Suprapubic skin (tissue), 4 donors: Measurements from ENCODE around the gene FBXL22. TPM values are rescaled to one million over a fixed set of nuclear protein-coding genes. Genes with fewer than 3 reads are reported as not detected.

Experiments used
- DNase-seq, 2 donors: peaks; one replicate each; pipeline ENCODE4 v3.0.0-alpha.2; 2019; ENCODE audit warnings: low spot score in 2 of 2
- H3K27ac ChIP-seq: fragments of 200-600 bp; sonication (generic); one replicate; pipeline ENCODE4 v1.5.1; 2019
- H3K27me3 ChIP-seq: fragments of 200-600 bp; sonication (generic); one replicate; pipeline ENCODE4 v1.5.1; 2019
- H3K36me3 ChIP-seq: fragments of 200-600 bp; sonication (generic); one replicate; pipeline ENCODE4 v1.5.1; 2019
- H3K4me1 ChIP-seq: fragments of 200-600 bp; sonication (generic); one replicate; pipeline ENCODE4 v1.5.1; 2019
- H3K4me3 ChIP-seq: fragments of 200-600 bp; sonication (generic); one replicate; pipeline ENCODE4 v1.5.1; 2019; ENCODE audit warnings: mild to moderate bottlenecking
- H3K9me3 ChIP-seq: fragments of 200-600 bp; sonication (generic); one replicate; pipeline ENCODE4 v1.5.1; 2019
- EP300 ChIP-seq: sonication (generic); formaldehyde crosslinking; IDR thresholded peaks from one replicate; pipeline ENCODE4 v1.6.1; 2017; ENCODE audit warnings: antibody characterized with exemption
- POLR2A ChIP-seq, 2 donors: fragments of 450-650 bp; IDR thresholded peaks; one replicate each; pipeline ENCODE4 v1.6.1; 2017; ENCODE audit warnings: antibody characterized with exemption in 2 of 2, mild to moderate bottlenecking in 2 of 2, moderate library complexity in 2 of 2
- POLR2AphosphoS5 ChIP-seq, 3 donors: sonication (generic); formaldehyde crosslinking; IDR thresholded peaks; one replicate each; pipeline ENCODE4 v1.6.1; 2017; ENCODE audit warnings: antibody characterized with exemption in 3 of 3
- WGBS: methylation state at CpG from one replicate; pipeline ENCODE4 v1.1.5; 2018; 5-methylcytosine and 5-hydroxymethylcytosine counted together
- total RNA-seq, 4 donors: library from RNA; depleted of rRNA; stranded (reverse); fragments of >200 nt; gene quantifications; one replicate each; pipeline ENCODE4 v1.1.0, GENCODE V29; 2016
- TF ChIP-seq, protein P1 (sequence below), 2 donors: fragments of 200-600 bp in 1 of 2; fragments of 450-650 bp in 1 of 2; sonication (generic) in 1 of 2; IDR thresholded peaks; one replicate each; pipeline ENCODE4 v1.5.1; 2016 to 2019; ENCODE audit warnings: antibody characterized with exemption in 2 of 2, mild to moderate bottlenecking in 1 of 2, moderate library complexity in 1 of 2

FBXL22 gene
- total RNA-seq, 4 donors from 2014 or later, result 1.5 to 2.2 (median 1.5) TPM; not detected in 1

DNA sequence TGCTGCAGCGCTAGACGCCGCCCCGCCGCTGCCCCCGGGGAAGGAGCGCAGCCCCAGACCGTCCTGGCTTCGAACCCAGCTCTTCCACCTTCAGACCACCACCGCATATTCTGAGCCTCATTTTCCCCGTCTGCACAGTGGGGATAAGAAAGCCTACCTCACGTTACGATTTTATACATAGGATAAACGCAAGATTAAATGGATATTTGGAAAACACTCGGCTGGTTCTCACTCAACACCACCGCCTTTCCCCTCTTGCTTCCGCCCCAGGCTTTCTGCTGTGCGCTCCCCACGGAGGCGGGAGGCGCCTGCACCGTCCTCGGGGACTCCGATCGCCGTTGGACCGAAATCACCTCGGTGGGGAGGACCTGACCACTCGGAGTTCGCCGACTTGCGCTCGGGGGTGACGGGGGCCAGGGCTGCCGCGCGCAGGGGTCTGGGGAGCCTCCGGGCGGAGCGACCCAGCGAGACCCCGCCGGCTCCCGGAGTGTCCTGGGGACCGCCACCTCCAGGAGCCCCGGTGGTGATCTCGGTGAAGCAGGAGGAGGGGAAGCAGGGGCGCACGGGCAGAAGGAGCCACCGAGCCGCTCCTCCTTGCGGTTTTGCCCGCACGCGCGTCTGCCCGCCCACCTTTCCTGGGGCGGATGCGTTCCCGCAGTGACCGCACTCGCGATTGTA is 4.0 kb downstream of the FBXL22 start:
- WGBS, result under 1% methylated on average over 33 of the region's 63 CpGs
- DNase-seq, result peak in 1 of 2 donors; percentile 74
- H3K4me1 ChIP-seq, result peaks cover 56% of the 10 kb centered on the region
- TF ChIP-seq EP300, result no peak
- peak in 1 of 3 donors; percentile 12 for TF ChIP-seq POLR2AphosphoS5 (IDR thresholded peaks at IDR 0.05)
- no peaks in the 10 kb centered on the region for H3K9me3 ChIP-seq
- no peaks in the 10 kb centered on the region for H3K36me3 ChIP-seq
- H3K27me3 ChIP-seq, result no peaks in the 10 kb centered on the region
- peak overlapping the region; percentile 93 for H3K4me3 ChIP-seq
- peak overlapping the region; percentile 84 for H3K27ac ChIP-seq

DNA sequence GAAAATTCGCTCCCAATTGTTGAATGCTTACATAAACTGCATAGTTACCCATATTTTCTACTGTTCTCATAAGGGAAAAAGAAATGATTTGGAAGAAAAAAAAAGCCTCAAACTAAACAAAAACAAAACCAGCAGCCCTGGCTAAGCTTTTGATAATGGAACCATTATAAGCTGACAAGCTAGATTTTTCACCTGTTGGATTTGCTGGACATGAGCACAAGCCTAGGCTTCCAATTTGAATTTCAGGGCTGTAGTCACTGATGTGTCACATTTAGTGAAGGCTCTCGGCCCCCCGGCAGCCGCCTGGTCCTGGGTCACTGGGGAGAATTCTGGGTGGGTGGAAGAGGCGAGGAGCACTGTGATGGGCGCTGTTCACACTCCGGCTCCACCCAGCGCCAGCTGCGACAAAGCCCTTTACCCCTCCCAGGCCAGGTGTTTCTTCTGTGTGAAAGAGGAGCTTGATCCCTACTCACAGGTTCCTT is 4.6 kb downstream of the FBXL22 start:
- H3K36me3 ChIP-seq, result no peaks in the 10 kb centered on the region
- no peak for DNase-seq
- H3K27ac ChIP-seq, result peak overlapping the region; percentile 84
- H3K27me3 ChIP-seq, result no peaks in the 10 kb centered on the region
- TF ChIP-seq EP300, result no peak
- no peak for TF ChIP-seq POLR2A (IDR thresholded peaks at IDR 0.05)
- TF ChIP-seq, protein P1, sequence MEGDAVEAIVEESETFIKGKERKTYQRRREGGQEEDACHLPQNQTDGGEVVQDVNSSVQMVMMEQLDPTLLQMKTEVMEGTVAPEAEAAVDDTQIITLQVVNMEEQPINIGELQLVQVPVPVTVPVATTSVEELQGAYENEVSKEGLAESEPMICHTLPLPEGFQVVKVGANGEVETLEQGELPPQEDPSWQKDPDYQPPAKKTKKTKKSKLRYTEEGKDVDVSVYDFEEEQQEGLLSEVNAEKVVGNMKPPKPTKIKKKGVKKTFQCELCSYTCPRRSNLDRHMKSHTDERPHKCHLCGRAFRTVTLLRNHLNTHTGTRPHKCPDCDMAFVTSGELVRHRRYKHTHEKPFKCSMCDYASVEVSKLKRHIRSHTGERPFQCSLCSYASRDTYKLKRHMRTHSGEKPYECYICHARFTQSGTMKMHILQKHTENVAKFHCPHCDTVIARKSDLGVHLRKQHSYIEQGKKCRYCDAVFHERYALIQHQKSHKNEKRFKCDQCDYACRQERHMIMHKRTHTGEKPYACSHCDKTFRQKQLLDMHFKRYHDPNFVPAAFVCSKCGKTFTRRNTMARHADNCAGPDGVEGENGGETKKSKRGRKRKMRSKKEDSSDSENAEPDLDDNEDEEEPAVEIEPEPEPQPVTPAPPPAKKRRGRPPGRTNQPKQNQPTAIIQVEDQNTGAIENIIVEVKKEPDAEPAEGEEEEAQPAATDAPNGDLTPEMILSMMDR (IDR thresholded peaks at IDR 0.05), result no peak
- no peak for TF ChIP-seq POLR2AphosphoS5 (IDR thresholded peaks at IDR 0.05)
- peak overlapping the region; percentile 93 for H3K4me3 ChIP-seq
- WGBS, result 24% methylated on average over 9 of the region's 9 CpGs
- no peaks in the 10 kb centered on the region for H3K9me3 ChIP-seq
- peaks cover 50% of the 10 kb centered on the region for H3K4me1 ChIP-seq

DNA sequence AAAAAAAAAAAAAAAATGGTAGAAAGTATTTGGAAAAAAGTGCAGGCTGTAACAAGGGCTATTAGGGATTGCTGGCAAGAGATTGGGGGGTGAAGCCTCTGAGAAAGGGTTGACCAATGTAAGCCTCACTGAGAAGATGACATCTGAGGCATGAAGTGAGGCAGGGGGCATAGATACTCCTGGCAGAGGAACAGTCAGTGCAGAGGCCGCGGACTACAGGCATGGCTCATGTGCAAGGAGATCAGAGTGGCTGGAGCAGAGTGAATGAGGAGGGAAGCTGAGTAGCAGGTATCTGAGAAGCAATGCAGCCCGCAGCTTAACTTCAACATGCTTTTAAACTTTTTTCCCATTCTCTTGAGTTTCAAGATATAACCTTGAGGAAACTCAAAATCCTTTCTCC is 5.4 kb downstream of the FBXL22 start:
- no peaks in the 10 kb centered on the region for H3K27me3 ChIP-seq
- no peak overlapping the region for H3K27ac ChIP-seq
- 81% methylated on average over 3 of the region's 3 CpGs for WGBS
- TF ChIP-seq EP300, result no peak
- TF ChIP-seq POLR2AphosphoS5 (IDR thresholded peaks at IDR 0.05), result no peak
- TF ChIP-seq POLR2A (IDR thresholded peaks at IDR 0.05), result no peak
- TF ChIP-seq, protein P1 (IDR thresholded peaks at IDR 0.05), result no peak
- H3K4me1 ChIP-seq, result peaks cover 44% of the 10 kb centered on the region
- H3K4me3 ChIP-seq, result no peak overlapping the region
- H3K9me3 ChIP-seq, result no peaks in the 10 kb centered on the region
- H3K36me3 ChIP-seq, result peaks cover 4% of the 10 kb centered on the region
- DNase-seq, result no peak

DNA sequence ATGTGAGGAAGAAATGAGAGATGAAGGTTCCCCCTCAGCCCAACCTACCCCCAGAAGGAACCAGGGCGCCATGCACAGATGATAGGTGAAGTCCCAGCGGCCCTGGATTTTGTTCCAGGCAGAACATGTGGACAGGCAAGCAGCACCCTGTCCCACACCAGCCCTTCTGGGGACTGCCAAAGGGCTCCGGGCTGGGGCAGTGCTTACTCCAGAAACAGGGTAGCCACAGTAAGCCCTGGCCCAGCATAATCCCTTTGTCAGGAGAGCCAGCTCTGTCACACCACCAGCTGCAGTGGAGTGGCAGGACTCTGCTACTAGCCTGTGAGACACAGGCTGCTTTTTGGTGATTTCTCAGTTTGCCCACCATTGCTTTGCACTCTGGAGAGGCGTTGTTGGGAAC is 6.3 kb downstream of the FBXL22 start:
- H3K36me3 ChIP-seq, result peaks cover 13% of the 10 kb centered on the region
- H3K9me3 ChIP-seq, result no peaks in the 10 kb centered on the region
- TF ChIP-seq POLR2AphosphoS5 (IDR thresholded peaks at IDR 0.05) (no peak), POLR2A (IDR thresholded peaks at IDR 0.05) (no peak), EP300 (no peak)
- TF ChIP-seq, protein P1 (IDR thresholded peaks at IDR 0.05), result no peak
- H3K4me3 ChIP-seq, result no peak overlapping the region
- WGBS, result 91% methylated on average over 4 of the region's 4 CpGs
- H3K4me1 ChIP-seq, result peaks cover 34% of the 10 kb centered on the region
- no peak overlapping the region for H3K27ac ChIP-seq
- no peaks in the 10 kb centered on the region for H3K27me3 ChIP-seq
- no peak for DNase-seq

DNA sequence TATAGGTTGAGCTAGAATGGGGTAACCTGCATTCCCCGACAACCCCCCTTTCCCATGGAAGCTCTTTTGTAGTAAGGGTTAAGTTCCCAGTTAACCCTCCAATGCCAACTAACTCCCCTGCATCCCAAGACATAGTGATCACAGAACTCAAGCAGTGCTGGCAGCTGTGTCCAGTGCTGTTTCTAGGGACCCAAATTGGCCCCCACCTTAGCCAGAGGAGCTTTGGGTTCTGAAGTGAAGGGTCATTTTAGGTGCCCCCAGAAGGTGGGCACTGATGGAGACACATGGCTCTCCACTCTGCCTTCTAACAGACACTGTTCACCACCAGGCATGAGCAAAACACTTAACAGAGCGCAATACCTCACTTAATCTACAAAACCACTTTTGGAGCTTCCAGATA is 7.1 kb downstream of the FBXL22 start:
- peaks cover 27% of the 10 kb centered on the region for H3K4me1 ChIP-seq
- no peak overlapping the region for H3K4me3 ChIP-seq

More for the DNA sequence above, 7.1 kb downstream of the FBXL22 start:
- no peak for DNase-seq
- Histone ChIP-seq H3K36me3 (peaks cover 20% of the 10 kb centered on the region), H3K27ac (no peak overlapping the region), H3K27me3 (no peaks in the 10 kb centered on the region), H3K9me3 (no peaks in the 10 kb centered on the region)
- 97% methylated on average over 2 of the region's 2 CpGs for WGBS
- TF ChIP-seq, protein P1 (IDR thresholded peaks at IDR 0.05), result no peak
- no peak for TF ChIP-seq POLR2AphosphoS5 (IDR thresholded peaks at IDR 0.05)
- TF ChIP-seq POLR2A (IDR thresholded peaks at IDR 0.05), result no peak
- TF ChIP-seq EP300, result no peak
